IMR-90 (cell line): ENCODE measurements around the gene GTF3C4.

Source experiments
- BHLHE40 ChIP-seq: fragments of 150-350 bp; IDR thresholded peaks from 2 replicates; pipeline ENCODE4 v1.6.1; 2016; ENCODE audit warnings: mild to moderate bottlenecking, low read depth, low read length
- CHD1 ChIP-seq: IDR thresholded peaks from 2 replicates; pipeline ENCODE4 v1.6.1; 2012; ENCODE audit warnings: low read depth, low read length, improper control_type of control experiment
- CTCF ChIP-seq: conservative IDR thresholded peaks from 2 replicates; pipeline ENCODE4 v1.5.1; 2012; ENCODE audit warnings: mild to moderate bottlenecking, low read depth, low read length, improper control_type of control experiment
- MAZ ChIP-seq: IDR thresholded peaks from 2 replicates; pipeline ENCODE4 v1.6.1; 2012; ENCODE audit warnings: low read depth, mild to moderate bottlenecking, low read length, improper control_type of control experiment, moderate library complexity, borderline replicate concordance
- POLR2A ChIP-seq: IDR thresholded peaks from 2 replicates; pipeline ENCODE4 v1.6.1; 2012; ENCODE audit warnings: mild to moderate bottlenecking, low read depth, low read length
- USF2 ChIP-seq: fragments of 150-350 bp; IDR thresholded peaks from 2 replicates; pipeline ENCODE4 v1.6.1; 2017; ENCODE audit warnings: mild to moderate bottlenecking, antibody characterized with exemption, low read length, low read depth

GRCh38 chr9:132690696-132691095, 20.4 kb downstream of the GTF3C4 start:
- no peak for TF ChIP-seq CHD1
- TF ChIP-seq POLR2A: no peak
- TF ChIP-seq USF2: no peak
- no peak for TF ChIP-seq MAZ
- TF ChIP-seq CTCF: no peak
- TF ChIP-seq BHLHE40: no peak
